ENCODE data around the gene TSFM. TPM values are rescaled to one million over a fixed set of nuclear protein-coding genes. Genes with fewer than 3 reads are reported as not detected.
A peak's percentile ranks its signal among the peaks of the same experiment; 100 is the strongest.

The TSFM gene
- total and polyA plus RNA-seq, 2 of the 13 experiments (the other 11 are each of a cell fraction or from before 2014, with no cell fraction given): 29.8 to 68.3 TPM

GRCh38 chr12:57845478-57846284 lies 63.1 kb downstream of the TSFM start (continued):
- no peak for TF ChIP-seq ZNF3 (CRISPR knock-in tag; IDR thresholded peaks at IDR 0.05)
- peak; percentile 47; the same call in 1 of the 2 replicates for TF ChIP-seq ZNF605 (CRISPR knock-in tag; IDR thresholded peaks at IDR 0.05)
- peak; percentile 66 for TF ChIP-seq HIC2 (CRISPR knock-in tag; IDR thresholded peaks at IDR 0.05; ENCODE audit: low read depth)
- peak; percentile 51; the same call in 1 of the 2 replicates for TF ChIP-seq ZNF784 (CRISPR knock-in tag; IDR thresholded peaks at IDR 0.05; ENCODE audit: borderline replicate concordance)
- TF ChIP-seq ZNF713 (CRISPR knock-in tag; IDR thresholded peaks at IDR 0.05): no peak; the same call in 1 of the 2 replicates
- 0 out of 2 replicates have a peak, but pooled peaks have one; percentile 44 for TF ChIP-seq SNAI1 (CRISPR knock-in tag; IDR thresholded peaks at IDR 0.05; ENCODE audit: borderline replicate concordance)
- TF ChIP-seq ZNF883 (CRISPR knock-in tag; IDR thresholded peaks at IDR 0.05; ENCODE audit: not compliant biosample characterization): no peak
- no peak for TF ChIP-seq NFKBIZ (CRISPR knock-in tag; IDR thresholded peaks at IDR 0.05)
- TF ChIP-seq ZNF607 (CRISPR knock-in tag; IDR thresholded peaks at IDR 0.05; ENCODE audit: borderline replicate concordance): peak; percentile 14
- peak; percentile 97 for TF ChIP-seq ZNF777 (CRISPR knock-in tag; IDR thresholded peaks at IDR 0.05)
- peak; percentile 85 for TF ChIP-seq ERF (CRISPR knock-in tag; IDR thresholded peaks at IDR 0.05)
- no peak for TF ChIP-seq ZNF562 (CRISPR knock-in tag; IDR thresholded peaks at IDR 0.05; ENCODE audit: borderline replicate concordance)
- no peak for TF ChIP-seq ZNF326 (CRISPR knock-in tag; IDR thresholded peaks at IDR 0.05; ENCODE audit: borderline replicate concordance)
- no peak for TF ChIP-seq MTERF4 (CRISPR knock-in tag; IDR thresholded peaks at IDR 0.05)
- no peak for TF ChIP-seq SRF (IDR thresholded peaks at IDR 0.05; ENCODE audit: low read depth, low read length)
- 0 out of 2 replicates have a peak, but pooled peaks have one; percentile 89 for TF ChIP-seq ZNF414 (CRISPR knock-in tag; IDR thresholded peaks at IDR 0.05)
- peak; percentile 43; the same call in 1 of the 2 replicates for TF ChIP-seq SNAPC5 (CRISPR knock-in tag; IDR thresholded peaks at IDR 0.05; ENCODE audit: borderline replicate concordance)
- TF ChIP-seq MLXIP (CRISPR knock-in tag; IDR thresholded peaks at IDR 0.05; ENCODE audit: borderline replicate concordance): no peak
- peak; percentile 53; the same call in 1 of the 2 replicates for TF ChIP-seq MAX (IDR thresholded peaks at IDR 0.05)
- TF ChIP-seq SOX13 (IDR thresholded peaks at IDR 0.05): peak; percentile 19; the same call in 1 of the 2 replicates
- peak in 1 of 2 experiments; percentile 80; a peak in 2 of 4 replicates for TF ChIP-seq SOX13 (CRISPR knock-in tag; conservative IDR thresholded peaks at IDR 0.05 in 1 of 2, IDR thresholded peaks at IDR 0.05 in 1 of 2)
